Measurements from ENCODE around the gene KLC3. TPM values are rescaled to one million over a fixed set of nuclear protein-coding genes. Genes with fewer than 3 reads are reported as not detected.

KLC3 gene
- total and polyA plus RNA-seq, 7 donors = 0.09 TPM; not detected in 6

DNA sequence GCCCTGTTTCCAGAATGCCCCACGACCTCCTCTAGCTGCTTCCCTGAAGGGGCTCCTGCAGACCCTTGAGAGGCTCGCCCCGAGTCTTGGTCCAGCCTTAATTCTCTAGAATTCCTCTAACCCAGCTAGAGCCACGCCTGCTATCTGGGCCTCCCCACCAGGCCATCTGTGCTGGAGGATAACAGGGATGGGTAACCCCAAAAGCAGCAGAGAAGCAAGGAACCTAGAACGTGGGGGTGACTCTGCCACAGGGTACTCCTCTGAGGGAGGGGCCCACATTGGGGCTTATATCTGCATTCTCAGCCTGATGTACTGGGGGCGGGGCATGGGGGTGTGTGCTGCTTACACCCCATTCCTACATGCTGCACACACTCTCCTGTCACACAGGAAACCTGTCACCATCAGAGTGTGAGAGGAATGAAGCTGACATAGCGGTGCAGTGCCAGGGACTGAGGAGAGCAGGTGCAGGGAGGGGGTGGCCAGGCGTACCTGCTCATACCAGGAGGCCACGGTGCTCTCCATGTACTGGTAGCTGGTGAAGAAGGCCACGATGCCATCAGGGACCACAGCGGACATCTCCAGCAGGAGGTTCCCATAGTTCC, 13.8 kb downstream of the KLC3 start:
- Histone ChIP-seq H3K36me3 (peaks cover 0 to 45% (median 5%) of the 10 kb centered on the region in 4 donors), H3K9me3 (no peaks in the 10 kb centered on the region), H3K4me1 (no peaks in the 10 kb centered on the region), H3K27ac (no peak overlapping the region), H3K4me3 (no peak overlapping the region), H3K27me3 (no peaks in the 10 kb centered on the region)
- WGBS, 2 donors = 94% methylated on average over 11 of the region's 11 CpGs
- TF ChIP-seq EP300 (IDR thresholded peaks at IDR 0.05) (no peak), POLR2A (IDR thresholded peaks at IDR 0.05) (no peak), POLR2AphosphoS5 (IDR thresholded peaks at IDR 0.05) (no peak)
- intact Hi-C loops (cut with DNase I) = no loop called here
- DNase-seq = no peak

DNA sequence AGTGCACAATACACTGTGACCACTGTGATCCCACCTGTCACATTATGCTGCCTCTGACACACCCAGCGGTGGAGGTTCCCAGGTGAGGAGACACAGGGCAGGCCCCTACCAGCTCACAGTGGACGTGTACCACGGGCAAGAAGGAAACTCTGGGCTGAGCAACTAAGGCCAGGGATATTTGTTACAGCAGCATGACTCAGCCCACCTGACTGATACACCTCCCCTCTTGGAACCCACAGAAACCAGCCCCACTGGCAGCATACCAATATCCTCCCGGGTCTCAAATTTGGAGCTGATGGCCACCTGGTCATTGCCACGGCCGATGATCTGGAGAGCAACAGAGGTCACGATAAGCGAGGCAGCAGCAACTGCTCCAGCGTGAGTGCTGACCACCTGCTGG, 14.9 kb downstream of the KLC3 start:
- TF ChIP-seq POLR2A (IDR thresholded peaks at IDR 0.05) (no peak), POLR2AphosphoS5 (IDR thresholded peaks at IDR 0.05) (no peak), EP300 (IDR thresholded peaks at IDR 0.05) (no peak)
- TF ChIP-seq, protein P1, sequence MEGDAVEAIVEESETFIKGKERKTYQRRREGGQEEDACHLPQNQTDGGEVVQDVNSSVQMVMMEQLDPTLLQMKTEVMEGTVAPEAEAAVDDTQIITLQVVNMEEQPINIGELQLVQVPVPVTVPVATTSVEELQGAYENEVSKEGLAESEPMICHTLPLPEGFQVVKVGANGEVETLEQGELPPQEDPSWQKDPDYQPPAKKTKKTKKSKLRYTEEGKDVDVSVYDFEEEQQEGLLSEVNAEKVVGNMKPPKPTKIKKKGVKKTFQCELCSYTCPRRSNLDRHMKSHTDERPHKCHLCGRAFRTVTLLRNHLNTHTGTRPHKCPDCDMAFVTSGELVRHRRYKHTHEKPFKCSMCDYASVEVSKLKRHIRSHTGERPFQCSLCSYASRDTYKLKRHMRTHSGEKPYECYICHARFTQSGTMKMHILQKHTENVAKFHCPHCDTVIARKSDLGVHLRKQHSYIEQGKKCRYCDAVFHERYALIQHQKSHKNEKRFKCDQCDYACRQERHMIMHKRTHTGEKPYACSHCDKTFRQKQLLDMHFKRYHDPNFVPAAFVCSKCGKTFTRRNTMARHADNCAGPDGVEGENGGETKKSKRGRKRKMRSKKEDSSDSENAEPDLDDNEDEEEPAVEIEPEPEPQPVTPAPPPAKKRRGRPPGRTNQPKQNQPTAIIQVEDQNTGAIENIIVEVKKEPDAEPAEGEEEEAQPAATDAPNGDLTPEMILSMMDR (IDR thresholded peaks at IDR 0.05) = no peak
- Histone ChIP-seq H3K4me1 (no peaks in the 10 kb centered on the region), H3K9me3 (no peaks in the 10 kb centered on the region), H3K27ac (no peak overlapping the region), H3K36me3 (peaks cover 0 to 49% (median 5%) of the 10 kb centered on the region in 4 donors), H3K27me3 (no peaks in the 10 kb centered on the region), H3K4me3 (no peak overlapping the region)
- no peak for DNase-seq
- intact Hi-C loops (cut with DNase I) = no loop called here
- 96 to 97% methylated on average over 9 of the region's 9 CpGs for WGBS, 2 donors

DNA sequence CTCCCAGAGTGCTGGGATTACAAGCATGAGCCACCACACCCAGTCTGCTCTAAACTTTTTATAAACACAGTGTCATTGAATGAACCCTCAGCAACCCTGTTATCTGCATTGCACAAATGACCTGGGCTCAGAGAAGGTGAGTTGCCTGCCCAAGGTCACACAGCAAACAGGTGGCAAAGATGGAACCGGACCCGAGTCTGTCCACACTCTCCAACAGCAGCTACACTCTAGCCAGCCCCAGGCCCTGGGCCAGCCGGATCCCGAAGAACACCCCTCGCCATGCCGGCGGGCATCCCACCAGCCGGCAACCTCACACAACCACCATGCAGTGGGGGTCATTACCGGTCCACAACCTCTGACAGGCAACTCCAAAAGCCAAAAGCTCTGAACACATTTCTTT, 15.4 kb downstream of the KLC3 start:
- TF ChIP-seq POLR2AphosphoS5 (IDR thresholded peaks at IDR 0.05) = no peak
- TF ChIP-seq, protein P1 (IDR thresholded peaks at IDR 0.05) = no peak
- no peak for TF ChIP-seq EP300 (IDR thresholded peaks at IDR 0.05)
- no peak for TF ChIP-seq POLR2A (IDR thresholded peaks at IDR 0.05)
- Histone ChIP-seq H3K9me3 (no peaks in the 10 kb centered on the region), H3K27me3 (no peaks in the 10 kb centered on the region), H3K27ac (no peak overlapping the region), H3K4me3 (no peak overlapping the region), H3K4me1 (no peaks in the 10 kb centered on the region), H3K36me3 (peaks cover 0 to 49% (median 5%) of the 10 kb centered on the region in 4 donors)
- WGBS, 2 donors = 98% methylated on average over 9 of the region's 9 CpGs
- no peak for DNase-seq
- intact Hi-C loops (cut with DNase I) = no loop called here

DNA sequence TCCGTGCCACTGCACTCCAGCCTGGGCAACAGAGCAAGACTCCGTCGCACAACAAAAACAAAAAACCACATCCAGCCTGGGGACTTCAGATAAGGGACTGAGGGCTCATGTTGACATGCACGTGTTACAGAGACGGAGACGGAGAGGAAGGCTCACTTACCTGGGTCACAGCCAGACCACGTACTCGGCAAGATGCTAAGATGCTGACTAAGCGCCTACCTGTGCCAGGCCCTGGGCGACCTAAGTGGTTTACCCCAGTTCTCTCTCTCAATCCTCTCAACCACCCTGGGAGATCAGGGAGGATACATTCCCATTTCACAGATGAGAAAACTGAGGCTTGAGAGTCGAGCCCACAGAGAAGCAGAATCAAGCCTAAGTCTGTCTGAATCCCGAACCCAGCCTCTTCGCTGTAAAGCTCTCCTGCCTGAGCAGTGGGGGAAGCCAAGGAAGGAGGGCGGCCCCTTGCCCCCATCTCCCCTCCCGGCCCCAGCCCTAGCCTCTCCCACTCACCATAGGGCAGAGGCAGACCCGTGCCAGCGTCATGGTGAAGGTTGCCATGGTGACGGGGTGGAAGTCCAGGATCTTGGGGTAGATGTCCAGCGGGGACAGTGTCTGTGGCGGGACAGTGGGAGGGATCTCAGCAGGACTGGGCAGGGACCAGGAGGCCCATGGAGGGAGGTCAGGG, 16.4 kb downstream of the KLC3 start:
- Histone ChIP-seq H3K27me3 (no peaks in the 10 kb centered on the region), H3K36me3 (peaks cover 0 to 50% (median 5%) of the 10 kb centered on the region in 4 donors)
- intact Hi-C loops (cut with DNase I) = no loop called here

DNA sequence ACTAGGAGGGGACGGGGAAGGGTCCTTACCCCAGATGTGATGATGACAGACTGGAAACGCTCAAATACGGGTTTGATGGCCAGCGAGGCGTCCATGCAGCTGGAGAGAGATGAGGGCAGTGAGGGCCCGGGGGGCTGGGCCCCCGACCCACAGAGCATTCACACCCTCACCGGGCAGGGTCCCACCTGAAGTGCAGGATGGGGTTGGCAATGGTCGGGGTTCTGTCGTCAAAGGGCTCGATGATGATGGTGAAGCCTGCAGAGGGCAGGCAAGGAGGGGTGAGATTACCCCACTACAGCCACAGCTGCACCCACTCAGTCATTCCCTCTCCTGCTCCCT, 16.9 kb downstream of the KLC3 start:
- intact Hi-C loops (cut with DNase I) = no loop called here
- no peak for DNase-seq
- TF ChIP-seq POLR2AphosphoS5 (IDR thresholded peaks at IDR 0.05) = no peak
- no peak for TF ChIP-seq POLR2A (IDR thresholded peaks at IDR 0.05)
- TF ChIP-seq EP300 (IDR thresholded peaks at IDR 0.05) = no peak
- TF ChIP-seq, protein P1 (IDR thresholded peaks at IDR 0.05) = no peak
- Histone ChIP-seq H3K27ac (no peak overlapping the region), H3K27me3 (no peaks in the 10 kb centered on the region), H3K4me3 (no peak overlapping the region), H3K4me1 (no peaks in the 10 kb centered on the region), H3K9me3 (no peaks in the 10 kb centered on the region), H3K36me3 (peaks cover 0 to 47% (median 5%) of the 10 kb centered on the region in 4 donors)
- 93 to 95% methylated on average over 11 of the region's 11 CpGs for WGBS, 2 donors

More for the DNA sequence above, 16.4 kb downstream of the KLC3 start:
- Histone ChIP-seq H3K4me3 (no peak overlapping the region), H3K9me3 (no peaks in the 10 kb centered on the region), H3K4me1 (no peaks in the 10 kb centered on the region), H3K27ac (no peak overlapping the region)
- no peak for DNase-seq
- TF ChIP-seq EP300 (IDR thresholded peaks at IDR 0.05) (no peak), POLR2A (IDR thresholded peaks at IDR 0.05) (no peak), POLR2AphosphoS5 (IDR thresholded peaks at IDR 0.05) (no peak)
- TF ChIP-seq, protein P1 (IDR thresholded peaks at IDR 0.05) = no peak
- 90 to 93% methylated on average over 20 of the region's 20 CpGs for WGBS, 2 donors

All from sigmoid colon (tissue), 7 donors.